Liver (tissue), 9 donors: ENCODE measurements around the gene MSMB. TPM values are rescaled to one million over a fixed set of nuclear protein-coding genes. Genes with fewer than 3 reads are reported as not detected.

Experiments
- DNase-seq: peaks from one replicate; pipeline ENCODE4 v3.0.0-alpha.2; 2017; ENCODE audit warnings: low spot score
- H3K27ac ChIP-seq, 2 donors: one replicate each; pipeline ENCODE4 v1.7.0; 2013; ENCODE audit warnings: inconsistent platforms in 2 of 2, low read length in 2 of 2, control low read depth in 1 of 2, low read depth in 1 of 2, mild to moderate bottlenecking in 1 of 2
- H3K27me3 ChIP-seq, 4 donors: one replicate each; pipeline versions ENCODE4 v1.6.1 to v1.7.0; 2013; ENCODE audit warnings: low read length in 3 of 4, inconsistent platforms in 1 of 4, mild to moderate bottlenecking in 1 of 4, moderate library complexity in 1 of 4; ENCODE audit not compliant: control insufficient read depth in 4 of 4, insufficient read depth in 4 of 4
- H3K36me3 ChIP-seq, 4 donors: one replicate each; pipeline versions ENCODE4 v1.6.1 to v1.7.0; 2013; ENCODE audit warnings: low read length in 3 of 4, mild to moderate bottlenecking in 3 of 4, low read depth in 1 of 4, moderate library complexity in 1 of 4; ENCODE audit not compliant: control insufficient read depth in 4 of 4, insufficient read depth in 3 of 4
- H3K4me1 ChIP-seq, 4 donors: one replicate each; pipeline versions ENCODE4 v1.6.1 to v1.7.0; 2013; ENCODE audit warnings: low read length in 3 of 4, mild to moderate bottlenecking in 3 of 4, moderate library complexity in 1 of 4; ENCODE audit not compliant: control insufficient read depth in 4 of 4, insufficient read depth in 4 of 4
- H3K4me3 ChIP-seq, 3 donors: one replicate each; pipeline versions ENCODE4 v1.6.1 to v1.7.0; 2013; ENCODE audit warnings: low read length in 3 of 3, control low read depth in 1 of 3, low read depth in 1 of 3, mild to moderate bottlenecking in 1 of 3
- H3K9ac ChIP-seq, 2 donors: one replicate each; pipeline ENCODE4 v1.7.0; 2013; ENCODE audit warnings: low read length in 2 of 2, mild to moderate bottlenecking in 2 of 2, moderate library complexity in 2 of 2, control low read depth in 1 of 2, low read depth in 1 of 2
- H3K9me3 ChIP-seq, 4 donors: one replicate each; pipeline versions ENCODE4 v1.6.1 to v1.7.0; 2013; ENCODE audit warnings: low read length in 3 of 4; ENCODE audit not compliant: control insufficient read depth in 4 of 4
- EGR1 ChIP-seq, 2 donors: IDR thresholded peaks; 2 replicates each; pipeline ENCODE4 v1.6.1; 2016 to 2018; ENCODE audit warnings: antibody characterized with exemption in 2 of 2, low read depth in 2 of 2
- FOXA1 ChIP-seq: IDR thresholded peaks from 2 replicates; pipeline ENCODE4 v1.6.1; 2016; ENCODE audit warnings: antibody characterized with exemption
- FOXA2 ChIP-seq: IDR thresholded peaks from 2 replicates; pipeline ENCODE4 v1.6.1; 2016; ENCODE audit warnings: antibody characterized with exemption
- GABPA ChIP-seq, 2 donors: IDR thresholded peaks in 1 of 2; conservative IDR thresholded peaks in 1 of 2; 2 replicates each; pipeline ENCODE4 v1.6.1; 2016; ENCODE audit warnings: antibody characterized with exemption in 2 of 2, mild to moderate bottlenecking in 1 of 2, moderate library complexity in 1 of 2
- HNF4A ChIP-seq, 2 donors: conservative IDR thresholded peaks; 2 replicates each; pipeline ENCODE4 v1.6.1; 2016; ENCODE audit warnings: antibody characterized with exemption in 2 of 2, mild to moderate bottlenecking in 2 of 2
- HNF4G ChIP-seq: IDR thresholded peaks from 2 replicates; pipeline ENCODE4 v1.6.1; 2016; ENCODE audit warnings: antibody characterized with exemption
- JUND ChIP-seq, 2 donors: IDR thresholded peaks; 2 replicates each; pipeline ENCODE4 v1.6.1; 2016; ENCODE audit warnings: antibody characterized with exemption in 2 of 2
- NR2F2 ChIP-seq: IDR thresholded peaks from 2 replicates; pipeline ENCODE4 v1.6.1; 2016; ENCODE audit warnings: antibody characterized with exemption
- RAD21 ChIP-seq, 2 donors: IDR thresholded peaks; 2 replicates each; pipeline ENCODE4 v1.6.1; 2016; ENCODE audit warnings: antibody characterized with exemption in 2 of 2, mild to moderate bottlenecking in 2 of 2
- RXRA ChIP-seq, 2 donors: IDR thresholded peaks; 2 replicates each; pipeline ENCODE4 v1.6.1; 2017 to 2018; ENCODE audit warnings: antibody characterized with exemption in 2 of 2, mild to moderate bottlenecking in 1 of 2
- SP1 ChIP-seq: IDR thresholded peaks from 2 replicates; pipeline ENCODE4 v1.6.1; 2018; ENCODE audit warnings: antibody characterized with exemption, mild to moderate bottlenecking
- TAF1 ChIP-seq: conservative IDR thresholded peaks from 2 replicates; pipeline ENCODE4 v1.6.1; 2016; ENCODE audit warnings: antibody characterized with exemption, mild to moderate bottlenecking
- YY1 ChIP-seq: IDR thresholded peaks from 2 replicates; pipeline ENCODE4 v1.6.1; 2016; ENCODE audit warnings: antibody characterized with exemption, mild to moderate bottlenecking
- WGBS: extraction: QIAGEN DNeasy Blood & Tissue Kit; methylation state at CpG from one replicate; pipeline ENCODE4 v1.1.7; 2013; 5-methylcytosine and 5-hydroxymethylcytosine counted together
- polyA plus RNA-seq, 2 donors: library from polyadenylated mRNA; stranded (reverse) in 1 of 2; unstranded in 1 of 2; fragments of 200-250 nt in 1 of 2; fragments of >200 nt in 1 of 2; fragmentation: Nextera tagmentation in 1 of 2; extraction: Ambion mirVana in 1 of 2; gene quantifications; one replicate each; pipeline versions ENCODE4 v1.2.1 to v1.2.3, GENCODE V29; 2013 to 2015
- total RNA-seq, 2 donors: library from RNA; depleted of rRNA; stranded (reverse); fragments of >200 nt; gene quantifications; one replicate each; pipeline ENCODE4 v1.2.3, GENCODE V29; 2014
- TF ChIP-seq, protein P1 (sequence below): IDR thresholded peaks from 2 replicates; pipeline ENCODE4 v1.6.1; 2016; ENCODE audit warnings: antibody characterized with exemption
- TF ChIP-seq, protein P2 (sequence below): fragments of 150-350 bp; IDR thresholded peaks from 2 replicates; pipeline ENCODE4 v1.5.1; 2017; ENCODE audit warnings: improper control_type of control experiment, low read depth, low read length; ENCODE audit not compliant: missing input control
- TF ChIP-seq, protein P3 (sequence below): IDR thresholded peaks from 2 replicates; pipeline ENCODE4 v1.6.1; 2016; ENCODE audit warnings: antibody characterized with exemption, mild to moderate bottlenecking
- TF ChIP-seq, protein P4 (sequence below): IDR thresholded peaks from 2 replicates; pipeline ENCODE4 v1.6.1; 2016; ENCODE audit warnings: antibody characterized with exemption
- TF ChIP-seq, protein P5 (sequence below): IDR thresholded peaks from 2 replicates; pipeline ENCODE4 v1.6.1; 2016; ENCODE audit warnings: antibody characterized with exemption
- donor health status: healthy.
- donor health status: healthy.
- donor health status: healthy.
- donor health status: healthy.
- donor health status: healthy.

MSMB gene
- total and polyA plus RNA-seq, 4 donors, result not detected

DNA sequence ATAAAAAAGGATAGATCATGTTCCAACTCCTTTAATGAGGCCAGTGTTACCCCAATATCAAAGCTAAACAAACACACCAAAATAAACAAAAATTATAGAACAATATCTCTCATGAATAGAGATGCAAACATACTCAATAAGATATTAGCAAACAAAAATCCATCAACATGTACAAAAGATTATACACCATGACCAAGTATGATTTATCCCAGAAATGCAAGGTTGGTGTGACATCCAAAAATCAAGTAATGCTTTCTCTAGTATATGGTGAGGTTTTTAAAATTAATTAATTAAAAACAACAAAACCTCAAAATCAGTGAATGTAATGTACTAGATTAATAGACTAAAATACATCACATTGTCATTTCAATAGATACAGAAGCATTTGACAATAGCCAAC is 11.0 kb upstream of the MSMB start:
- Histone ChIP-seq H3K27ac (no peak overlapping the region), H3K36me3 (no peaks in the 10 kb centered on the region), H3K27me3 (no peaks in the 10 kb centered on the region), H3K4me1 (no peaks in the 10 kb centered on the region), H3K9me3 (no peaks in the 10 kb centered on the region), H3K4me3 (no peak overlapping the region), H3K9ac (no peak overlapping the region)
- no peak for DNase-seq
- TF ChIP-seq HNF4A (conservative IDR thresholded peaks at IDR 0.05) (no peak), YY1 (no peak), GABPA (IDR thresholded peaks at IDR 0.05 in 1 of 2, conservative IDR thresholded peaks at IDR 0.05 in 1 of 2) (no peak), JUND (IDR thresholded peaks at IDR 0.05) (no peak), SP1 (no peak), TAF1 (no peak), HNF4G (no peak), FOXA2 (no peak), RAD21 (IDR thresholded peaks at IDR 0.05) (no peak), EGR1 (IDR thresholded peaks at IDR 0.05; ENCODE audit: low read depth in 2 of 2) (no peak), FOXA1 (no peak), NR2F2 (no peak), RXRA (IDR thresholded peaks at IDR 0.05) (no peak)
- TF ChIP-seq, protein P1, sequence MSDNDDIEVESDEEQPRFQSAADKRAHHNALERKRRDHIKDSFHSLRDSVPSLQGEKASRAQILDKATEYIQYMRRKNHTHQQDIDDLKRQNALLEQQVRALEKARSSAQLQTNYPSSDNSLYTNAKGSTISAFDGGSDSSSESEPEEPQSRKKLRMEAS, result no peak
- TF ChIP-seq, protein P2, sequence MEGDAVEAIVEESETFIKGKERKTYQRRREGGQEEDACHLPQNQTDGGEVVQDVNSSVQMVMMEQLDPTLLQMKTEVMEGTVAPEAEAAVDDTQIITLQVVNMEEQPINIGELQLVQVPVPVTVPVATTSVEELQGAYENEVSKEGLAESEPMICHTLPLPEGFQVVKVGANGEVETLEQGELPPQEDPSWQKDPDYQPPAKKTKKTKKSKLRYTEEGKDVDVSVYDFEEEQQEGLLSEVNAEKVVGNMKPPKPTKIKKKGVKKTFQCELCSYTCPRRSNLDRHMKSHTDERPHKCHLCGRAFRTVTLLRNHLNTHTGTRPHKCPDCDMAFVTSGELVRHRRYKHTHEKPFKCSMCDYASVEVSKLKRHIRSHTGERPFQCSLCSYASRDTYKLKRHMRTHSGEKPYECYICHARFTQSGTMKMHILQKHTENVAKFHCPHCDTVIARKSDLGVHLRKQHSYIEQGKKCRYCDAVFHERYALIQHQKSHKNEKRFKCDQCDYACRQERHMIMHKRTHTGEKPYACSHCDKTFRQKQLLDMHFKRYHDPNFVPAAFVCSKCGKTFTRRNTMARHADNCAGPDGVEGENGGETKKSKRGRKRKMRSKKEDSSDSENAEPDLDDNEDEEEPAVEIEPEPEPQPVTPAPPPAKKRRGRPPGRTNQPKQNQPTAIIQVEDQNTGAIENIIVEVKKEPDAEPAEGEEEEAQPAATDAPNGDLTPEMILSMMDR, result no peak
- TF ChIP-seq, protein P3, sequence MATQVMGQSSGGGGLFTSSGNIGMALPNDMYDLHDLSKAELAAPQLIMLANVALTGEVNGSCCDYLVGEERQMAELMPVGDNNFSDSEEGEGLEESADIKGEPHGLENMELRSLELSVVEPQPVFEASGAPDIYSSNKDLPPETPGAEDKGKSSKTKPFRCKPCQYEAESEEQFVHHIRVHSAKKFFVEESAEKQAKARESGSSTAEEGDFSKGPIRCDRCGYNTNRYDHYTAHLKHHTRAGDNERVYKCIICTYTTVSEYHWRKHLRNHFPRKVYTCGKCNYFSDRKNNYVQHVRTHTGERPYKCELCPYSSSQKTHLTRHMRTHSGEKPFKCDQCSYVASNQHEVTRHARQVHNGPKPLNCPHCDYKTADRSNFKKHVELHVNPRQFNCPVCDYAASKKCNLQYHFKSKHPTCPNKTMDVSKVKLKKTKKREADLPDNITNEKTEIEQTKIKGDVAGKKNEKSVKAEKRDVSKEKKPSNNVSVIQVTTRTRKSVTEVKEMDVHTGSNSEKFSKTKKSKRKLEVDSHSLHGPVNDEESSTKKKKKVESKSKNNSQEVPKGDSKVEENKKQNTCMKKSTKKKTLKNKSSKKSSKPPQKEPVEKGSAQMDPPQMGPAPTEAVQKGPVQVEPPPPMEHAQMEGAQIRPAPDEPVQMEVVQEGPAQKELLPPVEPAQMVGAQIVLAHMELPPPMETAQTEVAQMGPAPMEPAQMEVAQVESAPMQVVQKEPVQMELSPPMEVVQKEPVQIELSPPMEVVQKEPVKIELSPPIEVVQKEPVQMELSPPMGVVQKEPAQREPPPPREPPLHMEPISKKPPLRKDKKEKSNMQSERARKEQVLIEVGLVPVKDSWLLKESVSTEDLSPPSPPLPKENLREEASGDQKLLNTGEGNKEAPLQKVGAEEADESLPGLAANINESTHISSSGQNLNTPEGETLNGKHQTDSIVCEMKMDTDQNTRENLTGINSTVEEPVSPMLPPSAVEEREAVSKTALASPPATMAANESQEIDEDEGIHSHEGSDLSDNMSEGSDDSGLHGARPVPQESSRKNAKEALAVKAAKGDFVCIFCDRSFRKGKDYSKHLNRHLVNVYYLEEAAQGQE, result no peak
- TF ChIP-seq, protein P4, sequence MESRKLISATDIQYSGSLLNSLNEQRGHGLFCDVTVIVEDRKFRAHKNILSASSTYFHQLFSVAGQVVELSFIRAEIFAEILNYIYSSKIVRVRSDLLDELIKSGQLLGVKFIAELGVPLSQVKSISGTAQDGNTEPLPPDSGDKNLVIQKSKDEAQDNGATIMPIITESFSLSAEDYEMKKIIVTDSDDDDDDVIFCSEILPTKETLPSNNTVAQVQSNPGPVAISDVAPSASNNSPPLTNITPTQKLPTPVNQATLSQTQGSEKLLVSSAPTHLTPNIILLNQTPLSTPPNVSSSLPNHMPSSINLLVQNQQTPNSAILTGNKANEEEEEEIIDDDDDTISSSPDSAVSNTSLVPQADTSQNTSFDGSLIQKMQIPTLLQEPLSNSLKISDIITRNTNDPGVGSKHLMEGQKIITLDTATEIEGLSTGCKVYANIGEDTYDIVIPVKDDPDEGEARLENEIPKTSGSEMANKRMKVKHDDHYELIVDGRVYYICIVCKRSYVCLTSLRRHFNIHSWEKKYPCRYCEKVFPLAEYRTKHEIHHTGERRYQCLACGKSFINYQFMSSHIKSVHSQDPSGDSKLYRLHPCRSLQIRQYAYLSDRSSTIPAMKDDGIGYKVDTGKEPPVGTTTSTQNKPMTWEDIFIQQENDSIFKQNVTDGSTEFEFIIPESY, result no peak
- TF ChIP-seq, protein P5, sequence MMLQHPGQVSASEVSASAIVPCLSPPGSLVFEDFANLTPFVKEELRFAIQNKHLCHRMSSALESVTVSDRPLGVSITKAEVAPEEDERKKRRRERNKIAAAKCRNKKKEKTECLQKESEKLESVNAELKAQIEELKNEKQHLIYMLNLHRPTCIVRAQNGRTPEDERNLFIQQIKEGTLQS, result no peak

DNA sequence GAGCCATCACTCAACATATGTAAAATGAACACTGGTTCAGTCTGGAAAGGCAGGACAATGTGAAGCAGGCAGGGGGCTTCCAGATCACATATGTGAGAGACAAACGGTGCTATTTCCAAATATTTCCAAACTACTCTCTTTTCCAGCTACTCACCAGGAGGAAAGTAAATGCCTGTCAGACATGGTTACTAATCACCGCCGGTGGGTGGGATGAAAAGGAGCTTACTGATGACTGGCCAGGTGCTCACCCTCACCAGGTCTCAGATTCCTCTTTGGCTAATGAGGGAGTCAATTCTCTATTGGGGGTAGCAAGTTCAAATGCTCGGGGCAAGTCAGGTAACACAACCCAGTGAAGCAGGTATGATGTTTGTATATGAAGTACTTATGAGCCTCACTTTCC is 9.7 kb upstream of the MSMB start:
- no peak for DNase-seq
- no peak overlapping the region for H3K4me3 ChIP-seq
- H3K27me3 ChIP-seq, result no peaks in the 10 kb centered on the region
- no peaks in the 10 kb centered on the region for H3K36me3 ChIP-seq
- TF ChIP-seq FOXA2, result no peak
- TF ChIP-seq EGR1 (IDR thresholded peaks at IDR 0.05; ENCODE audit: low read depth in 2 of 2), result no peak
- TF ChIP-seq SP1, result no peak
- no peaks in the 10 kb centered on the region for H3K9me3 ChIP-seq
- H3K27ac ChIP-seq, result no peak overlapping the region
- H3K9ac ChIP-seq, result no peak overlapping the region
- no peaks in the 10 kb centered on the region for H3K4me1 ChIP-seq
- WGBS, result 94% methylated on average over 4 of the region's 4 CpGs
